SK-N-SH (cell line): ENCODE data around the gene CAMKMT. TPM values are rescaled to one million over a fixed set of nuclear protein-coding genes. Genes with fewer than 3 reads are reported as not detected.

ENCODE experiments used
- CTCF ChIA-PET: fragments of 300-600, 350-600 bp; formaldehyde crosslinking; extraction: SDS; loops from one replicate; lab custom pipeline; 2021; lab: Yijun Ruan, JAX
- POLR2A ChIA-PET: fragments of 350-600 bp; sonication (Branson Sonifier 250); formaldehyde crosslinking; extraction: SDS; loops from one replicate; lab custom pipeline; 2020; ENCODE audit warnings: antibody characterized with exemption, inconsistent platforms; lab: Yijun Ruan, JAX
- DNase-seq: peaks from one replicate; pipeline ENCODE4 v3.0.0; 2012
- H2AFZ ChIP-seq: fragments of 200-600 bp; sonication (generic); 2 replicates; pipeline ENCODE4 v1.8.1; 2016; ENCODE audit warnings: antibody characterized with exemption, mild to moderate bottlenecking, low read depth
- H3F3A ChIP-seq: fragments of 200-600 bp; sonication (generic); replicated peaks from 2 replicates; pipeline ENCODE3; 2016; ENCODE audit warnings: antibody characterized with exemption, mild to moderate bottlenecking; ENCODE audit not compliant: insufficient read depth
- H3K27ac ChIP-seq, 2 experiments: fragments of 200-500 bp in 1 of 2; fragments of 200-600 bp in 1 of 2; sonication (Bioruptor generic) in 1 of 2; sonication (generic), shearing (Covaris generic) in 1 of 2; 2 replicates each; pipeline versions ENCODE4 v1.5.1 to v1.6.1; 2014 to 2016; ENCODE audit warnings: low read depth in 2 of 2, inconsistent platforms in 1 of 2, low read length in 1 of 2, mild to moderate bottlenecking in 1 of 2, mixed read lengths in 1 of 2
- H3K27me3 ChIP-seq: fragments of 200-600 bp; sonication (generic), shearing (Covaris generic); 2 replicates; pipeline ENCODE4 v1.6.1; 2016; ENCODE audit warnings: mixed run types; ENCODE audit not compliant: insufficient read depth
- H3K36me3 ChIP-seq, 2 experiments: fragments of 200-500 bp in 1 of 2; fragments of 200-600 bp in 1 of 2; sonication (Bioruptor generic) in 1 of 2; sonication (generic) in 1 of 2; replicated peaks in 1 of 2; 2 replicates each; pipeline versions ENCODE3 to v1.5.1; 2014 to 2016; ENCODE audit warnings: low read length in 1 of 2, mild to moderate bottlenecking in 1 of 2; ENCODE audit not compliant: insufficient read depth in 2 of 2, control insufficient read depth in 1 of 2
- H3K4me1 ChIP-seq, 2 experiments: fragments of 200-500 bp in 1 of 2; fragments of 200-600 bp in 1 of 2; sonication (Bioruptor generic) in 1 of 2; sonication (generic), shearing (Covaris generic) in 1 of 2; 2 replicates each; pipeline versions ENCODE4 v1.5.1 to v1.6.1; 2014 to 2016; ENCODE audit warnings: low read depth in 1 of 2, low read length in 1 of 2, mixed run types in 1 of 2; ENCODE audit not compliant: insufficient read depth in 2 of 2, control insufficient read depth in 1 of 2
- H3K4me2 ChIP-seq: fragments of 200-600 bp; sonication (generic), shearing (Covaris generic); 2 replicates; pipeline ENCODE4 v1.6.1; 2017; ENCODE audit warnings: mixed run types
- H3K4me3 ChIP-seq, 2 experiments: fragments of 200-500 bp in 1 of 2; fragments of 200-600 bp in 1 of 2; sonication (Bioruptor generic) in 1 of 2; sonication (generic), shearing (Covaris generic) in 1 of 2; 2 replicates each; pipeline versions ENCODE4 v1.5.1 to v1.8.1; 2014 to 2016; ENCODE audit warnings: low read depth in 2 of 2, inconsistent platforms in 1 of 2, low read length in 1 of 2, mild to moderate bottlenecking in 1 of 2, mixed read lengths in 1 of 2, moderate library complexity in 1 of 2
- H3K79me2 ChIP-seq: fragments of 200-600 bp; sonication (generic); 2 replicates; pipeline ENCODE4 v1.8.1; 2017; ENCODE audit warnings: mild to moderate bottlenecking; ENCODE audit not compliant: insufficient read depth
- H3K9ac ChIP-seq: fragments of 200-600 bp; sonication (generic); 2 replicates; pipeline ENCODE4 v1.6.1; 2017; ENCODE audit warnings: mixed run types
- H3K9me2 ChIP-seq: fragments of 200-600 bp; sonication (generic); 2 replicates; pipeline ENCODE4 v1.6.1; 2017; ENCODE audit warnings: mixed run types
- H3K9me3 ChIP-seq: fragments of 200-600 bp; sonication (generic); 2 replicates; pipeline ENCODE4 v1.6.1; 2017; ENCODE audit warnings: mixed run types, mild to moderate bottlenecking, moderate library complexity
- H4K20me1 ChIP-seq: fragments of 200-600 bp; sonication (generic); 2 replicates; pipeline ENCODE4 v1.6.1; 2017; ENCODE audit warnings: mild to moderate bottlenecking, mixed run types; ENCODE audit not compliant: insufficient read depth
- CTCF ChIP-seq: fragments of 200-600 bp; sonication (generic); IDR thresholded peaks from 2 replicates; pipeline ENCODE4 v1.6.1; 2017; ENCODE audit warnings: antibody characterized with exemption, mild to moderate bottlenecking, moderate library complexity
- EP300 ChIP-seq, 2 experiments: IDR thresholded peaks; 2 replicates each; pipeline versions ENCODE4 v1.4.0 to v1.6.1; 2012; ENCODE audit warnings: borderline replicate concordance in 1 of 2, low read depth in 1 of 2, low read length in 1 of 2
- FOXJ3 ChIP-seq: sonication (generic); formaldehyde crosslinking; IDR thresholded peaks from 2 replicates; pipeline ENCODE4 v1.5.1; 2020; ENCODE audit warnings: mild to moderate bottlenecking, missing genetic modification reagents
- GATA2 ChIP-seq: sonication (generic); formaldehyde crosslinking; IDR thresholded peaks from 2 replicates; pipeline ENCODE4 v1.5.0; 2020; ENCODE audit warnings: mild to moderate bottlenecking, missing genetic modification reagents
- MXI1 ChIP-seq: IDR thresholded peaks from 2 replicates; pipeline ENCODE4 v1.6.1; 2012; ENCODE audit warnings: mild to moderate bottlenecking, low read depth, low read length, improper control_type of control experiment
- NFIC ChIP-seq: IDR thresholded peaks from 2 replicates; pipeline ENCODE4 v1.4.0; 2012; ENCODE audit warnings: borderline replicate concordance
- NRF1 ChIP-seq: IDR thresholded peaks from 2 replicates; pipeline ENCODE4 v1.6.1; 2012; ENCODE audit warnings: low read depth, mild to moderate bottlenecking, low read length
- POLR2AphosphoS5 ChIP-seq: IDR thresholded peaks from 2 replicates; pipeline ENCODE4 v1.6.1; 2012; ENCODE audit warnings: low read depth, low read length
- RCOR1 ChIP-seq: fragments of 150-350 bp; IDR thresholded peaks from 2 replicates; pipeline ENCODE4 v1.6.1; 2017; ENCODE audit warnings: antibody characterized with exemption, low read length
- SIN3A ChIP-seq: IDR thresholded peaks from 2 replicates; pipeline ENCODE4 v1.6.1; 2012; ENCODE audit warnings: low read depth, mild to moderate bottlenecking, low read length, moderate library complexity, borderline replicate concordance
- SMC3 ChIP-seq: IDR thresholded peaks from 2 replicates; pipeline ENCODE4 v1.6.1; 2012; ENCODE audit warnings: low read depth, low read length, improper control_type of control experiment
- WGBS: methylation state at CpG from one replicate; pipeline ENCODE4 v1.1.6; 2017; ENCODE audit warnings: low lambda C conversion rate; 5-methylcytosine and 5-hydroxymethylcytosine counted together
- polyA plus RNA-seq, 3 experiments: library from polyadenylated mRNA; depleted of rRNA; stranded (reverse); fragments of >200 nt; gene quantifications; 2 replicates each; pipeline ENCODE4 v1.2.3, GENCODE V29; 2012

Gene CAMKMT
- polyA plus RNA-seq, 1 of the 3 experiments (the other 2 are of a cell fraction): 5.9 TPM

GRCh38 chr2:44547718-44548117, 186.0 kb downstream of the CAMKMT start:
- no peaks in the 10 kb centered on the region for H3K27me3 ChIP-seq

GRCh38 chr2:44548221-44549098, 186.7 kb downstream of the CAMKMT start:
- ChIA-PET CTCF (interaction anchor here (0.6 to 11.1 kb wide), 11 partner anchors 12 to 1001 kb away, joined by 3 to 133 read pairs (median 3); no protein-coding TSS in a partner anchor), POLR2A (no interaction called here)
- H3K79me2 ChIP-seq: no peaks in the 10 kb centered on the region
- no peaks in the 10 kb centered on the region for H3K36me3 ChIP-seq
- H3K4me3 ChIP-seq: peak overlapping the region; percentile 5 to 18; a peak in 2 of 4 replicates
- H3K9me2 ChIP-seq: no peaks in the 10 kb centered on the region
- H4K20me1 ChIP-seq: no peaks in the 10 kb centered on the region
- peaks cover 28% of the 10 kb centered on the region for H3F3A ChIP-seq
- H3K9me3 ChIP-seq: no peaks in the 10 kb centered on the region
- H2AFZ ChIP-seq: peak overlapping the region; percentile 59; the same call in 1 of the 2 replicates
- H3K4me2 ChIP-seq: peak overlapping the region; percentile 53
- 73% methylated on average over 8 of the region's 8 CpGs for WGBS
- peak overlapping the region; percentile 75 to 92 for H3K27ac ChIP-seq
- TF ChIP-seq SMC3: 0 out of 2 replicates have a peak, but pooled peaks have one; percentile 16
- TF ChIP-seq POLR2AphosphoS5: no peak
- DNase-seq: no peak
- H3K9ac ChIP-seq: peak overlapping the region; percentile 28; the same call in 1 of the 2 replicates
- H3K27me3 ChIP-seq: no peaks in the 10 kb centered on the region
- peaks cover 40 to 53% of the 10 kb centered on the region in 2 experiments for H3K4me1 ChIP-seq

More at GRCh38 chr2:44547718-44548117, 186.0 kb downstream of the CAMKMT start:
- no peak overlapping the region for H2AFZ ChIP-seq
- ChIA-PET POLR2A (no interaction called here), CTCF (interaction anchor here (0.6 to 11.1 kb wide), 13 partner anchors 13 to 408 kb away, joined by 3 to 133 read pairs (median 4); no protein-coding TSS in a partner anchor)
- WGBS: 71% methylated on average over 2 of the region's 2 CpGs
- H3K9me2 ChIP-seq: no peaks in the 10 kb centered on the region
- TF ChIP-seq FOXJ3 (peak; percentile 46; the same call in 1 of the 2 replicates), MXI1 (no peak), EP300 (IDR thresholded peaks at IDR 0.05; ENCODE audit: borderline replicate concordance in 1 of 2, low read depth in 1 of 2, low read length in 1 of 2) (peak in 1 of 2 experiments; percentile 61; a peak in 1 of 4 replicates), NRF1 (no peak), SMC3 (peak; percentile 6; the same call in 1 of the 2 replicates), SIN3A (no peak), CTCF (no peak), GATA2 (CRISPR knock-in tag) (peak; percentile 54), RCOR1 (0 out of 2 replicates have a peak, but pooled peaks have one; percentile 50), NFIC (peak; percentile 35; the same call in 1 of the 2 replicates)
- H3K4me2 ChIP-seq: no peak overlapping the region
- peaks cover 35 to 60% of the 10 kb centered on the region in 2 experiments for H3K4me1 ChIP-seq
- no peak overlapping the region for H3K4me3 ChIP-seq
- no peaks in the 10 kb centered on the region for H4K20me1 ChIP-seq
- DNase-seq: peak; percentile 46
- no peaks in the 10 kb centered on the region for H3K9me3 ChIP-seq
- peaks cover 25% of the 10 kb centered on the region for H3F3A ChIP-seq
- no peaks in the 10 kb centered on the region for H3K36me3 ChIP-seq
- H3K27ac ChIP-seq: peak overlapping the region; percentile 75 to 92; a peak in 3 of 4 replicates
- H3K79me2 ChIP-seq: no peaks in the 10 kb centered on the region
- no peak overlapping the region for H3K9ac ChIP-seq
